ENCODE data around the gene FREM1.

Gene FREM1

GRCh38 chr9:14935964-14936363 lies 25.7 kb upstream of the FREM1 start:
- Histone ChIP-seq H3K36me3 (ENCODE audit: low read depth) (no peaks in the 10 kb centered on the region), H3K27me3 (ENCODE audit: insufficient read depth, poor library complexity, severe bottlenecking) (no peaks in the 10 kb centered on the region), H3K9me3 (ENCODE audit: severe bottlenecking) (no peaks in the 10 kb centered on the region), H3K4me1 (ENCODE audit: insufficient read depth, poor library complexity, severe bottlenecking) (no peaks in the 10 kb centered on the region), H3K4me3 (ENCODE audit: severe bottlenecking) (no peak overlapping the region), H3K27ac (ENCODE audit: poor library complexity, severe bottlenecking) (no peak overlapping the region)
- ATAC-seq (ENCODE audit: low read depth) (no peak), DNase-seq (ENCODE audit: low spot score) (no peak)
- no peak for TF ChIP-seq CTCF (IDR thresholded peaks at IDR 0.05; ENCODE audit: poor library complexity, severe bottlenecking)

GRCh38 chr9:14935106-14935751 lies 25.0 kb upstream of the FREM1 start:
- TF ChIP-seq CTCF (IDR thresholded peaks at IDR 0.05; ENCODE audit: poor library complexity, severe bottlenecking) = no peak
- no peak for ATAC-seq (ENCODE audit: low read depth)
- H3K9me3 ChIP-seq (ENCODE audit: severe bottlenecking) = no peaks in the 10 kb centered on the region
- no peak overlapping the region for H3K27ac ChIP-seq (ENCODE audit: poor library complexity, severe bottlenecking)
- no peaks in the 10 kb centered on the region for H3K4me1 ChIP-seq (ENCODE audit: insufficient read depth, poor library complexity, severe bottlenecking)
- H3K4me3 ChIP-seq (ENCODE audit: severe bottlenecking) = no peak overlapping the region
- no peaks in the 10 kb centered on the region for H3K36me3 ChIP-seq (ENCODE audit: low read depth)
- no peak for DNase-seq (ENCODE audit: low spot score)
- H3K27me3 ChIP-seq (ENCODE audit: insufficient read depth, poor library complexity, severe bottlenecking) = no peaks in the 10 kb centered on the region

GRCh38 chr9:14932641-14933040 lies 22.4 kb upstream of the FREM1 start:
- H3K4me3 ChIP-seq (ENCODE audit: severe bottlenecking) = no peak overlapping the region
- no peaks in the 10 kb centered on the region for H3K36me3 ChIP-seq (ENCODE audit: low read depth)
- no peak for TF ChIP-seq CTCF (IDR thresholded peaks at IDR 0.05; ENCODE audit: poor library complexity, severe bottlenecking)
- no peaks in the 10 kb centered on the region for H3K9me3 ChIP-seq (ENCODE audit: severe bottlenecking)
- ATAC-seq (ENCODE audit: low read depth) = no peak
- H3K27ac ChIP-seq (ENCODE audit: poor library complexity, severe bottlenecking) = no peak overlapping the region
- DNase-seq (ENCODE audit: low spot score) = no peak
- H3K27me3 ChIP-seq (ENCODE audit: insufficient read depth, poor library complexity, severe bottlenecking) = no peaks in the 10 kb centered on the region
- H3K4me1 ChIP-seq (ENCODE audit: insufficient read depth, poor library complexity, severe bottlenecking) = no peaks in the 10 kb centered on the region

- H3K9me3 ChIP-seq (ENCODE audit: severe bottlenecking) = no peaks in the 10 kb centered on the region
- no peak for TF ChIP-seq CTCF (IDR thresholded peaks at IDR 0.05; ENCODE audit: poor library complexity, severe bottlenecking)
- no peaks in the 10 kb centered on the region for H3K36me3 ChIP-seq (ENCODE audit: low read depth)
- ATAC-seq (ENCODE audit: low read depth) (no peak), DNase-seq (ENCODE audit: low spot score) (no peak)
- H3K27me3 ChIP-seq (ENCODE audit: insufficient read depth, poor library complexity, severe bottlenecking) = no peaks in the 10 kb centered on the region
- H3K27ac ChIP-seq (ENCODE audit: poor library complexity, severe bottlenecking) = no peak overlapping the region
- H3K4me3 ChIP-seq (ENCODE audit: severe bottlenecking) = no peak overlapping the region
- no peaks in the 10 kb centered on the region for H3K4me1 ChIP-seq (ENCODE audit: insufficient read depth, poor library complexity, severe bottlenecking)
These were observed 22.0 kb upstream of the FREM1 start for GRCh38 chr9:14932231-14932630.

GRCh38 chr9:14926941-14927624 lies 16.9 kb upstream of the FREM1 start:
- no peak for ATAC-seq (ENCODE audit: low read depth)
- H3K4me1 ChIP-seq (ENCODE audit: insufficient read depth, poor library complexity, severe bottlenecking) = no peaks in the 10 kb centered on the region
- no peak overlapping the region for H3K4me3 ChIP-seq (ENCODE audit: severe bottlenecking)
- no peak for DNase-seq (ENCODE audit: low spot score)
- H3K9me3 ChIP-seq (ENCODE audit: severe bottlenecking) = no peaks in the 10 kb centered on the region
- no peak overlapping the region for H3K27ac ChIP-seq (ENCODE audit: poor library complexity, severe bottlenecking)
- no peaks in the 10 kb centered on the region for H3K27me3 ChIP-seq (ENCODE audit: insufficient read depth, poor library complexity, severe bottlenecking)
- no peak for TF ChIP-seq CTCF (IDR thresholded peaks at IDR 0.05; ENCODE audit: poor library complexity, severe bottlenecking)
- H3K36me3 ChIP-seq (ENCODE audit: low read depth) = no peaks in the 10 kb centered on the region

All from RWPE2 (cell line).